Omental fat pad (tissue), 4 donors: ENCODE data around the gene BUD23. TPM values are rescaled to one million over a fixed set of nuclear protein-coding genes. Genes with fewer than 3 reads are reported as not detected.

ENCODE experiments used
- ATAC-seq: fragments of 150-250 bp; one replicate; pipeline ENCODE4 v1.9.1; 2016; ENCODE audit warnings: mild to moderate bottlenecking, moderate library complexity; ENCODE audit not compliant: low FRiP score
- DNase-seq: peaks from one replicate; pipeline ENCODE4 v3.0.0-alpha.2; 2019; ENCODE audit warnings: low spot score
- total RNA-seq, 4 donors: library from RNA; depleted of rRNA; stranded (reverse); fragments of >200 nt; gene quantifications; one replicate each; pipeline ENCODE4 v1.1.0, GENCODE V29; 2016
- TF ChIP-seq, protein P1 (sequence below), 3 donors: fragments of 450-650 bp; IDR thresholded peaks; one replicate each; pipeline ENCODE4 v1.5.1; 2016 to 2017; ENCODE audit warnings: antibody characterized with exemption in 3 of 3, mild to moderate bottlenecking in 3 of 3, moderate library complexity in 2 of 3

BUD23 gene
- total RNA-seq, 4 donors from 2014 or later: 28.8 to 52.2 (median 45.0) TPM

GRCh38 chr7:73739387-73739767, 56.0 kb downstream of the BUD23 start:
- ATAC-seq (no peak), DNase-seq (no peak)
- TF ChIP-seq, protein P1, sequence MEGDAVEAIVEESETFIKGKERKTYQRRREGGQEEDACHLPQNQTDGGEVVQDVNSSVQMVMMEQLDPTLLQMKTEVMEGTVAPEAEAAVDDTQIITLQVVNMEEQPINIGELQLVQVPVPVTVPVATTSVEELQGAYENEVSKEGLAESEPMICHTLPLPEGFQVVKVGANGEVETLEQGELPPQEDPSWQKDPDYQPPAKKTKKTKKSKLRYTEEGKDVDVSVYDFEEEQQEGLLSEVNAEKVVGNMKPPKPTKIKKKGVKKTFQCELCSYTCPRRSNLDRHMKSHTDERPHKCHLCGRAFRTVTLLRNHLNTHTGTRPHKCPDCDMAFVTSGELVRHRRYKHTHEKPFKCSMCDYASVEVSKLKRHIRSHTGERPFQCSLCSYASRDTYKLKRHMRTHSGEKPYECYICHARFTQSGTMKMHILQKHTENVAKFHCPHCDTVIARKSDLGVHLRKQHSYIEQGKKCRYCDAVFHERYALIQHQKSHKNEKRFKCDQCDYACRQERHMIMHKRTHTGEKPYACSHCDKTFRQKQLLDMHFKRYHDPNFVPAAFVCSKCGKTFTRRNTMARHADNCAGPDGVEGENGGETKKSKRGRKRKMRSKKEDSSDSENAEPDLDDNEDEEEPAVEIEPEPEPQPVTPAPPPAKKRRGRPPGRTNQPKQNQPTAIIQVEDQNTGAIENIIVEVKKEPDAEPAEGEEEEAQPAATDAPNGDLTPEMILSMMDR (IDR thresholded peaks at IDR 0.05): no peak

DNA sequence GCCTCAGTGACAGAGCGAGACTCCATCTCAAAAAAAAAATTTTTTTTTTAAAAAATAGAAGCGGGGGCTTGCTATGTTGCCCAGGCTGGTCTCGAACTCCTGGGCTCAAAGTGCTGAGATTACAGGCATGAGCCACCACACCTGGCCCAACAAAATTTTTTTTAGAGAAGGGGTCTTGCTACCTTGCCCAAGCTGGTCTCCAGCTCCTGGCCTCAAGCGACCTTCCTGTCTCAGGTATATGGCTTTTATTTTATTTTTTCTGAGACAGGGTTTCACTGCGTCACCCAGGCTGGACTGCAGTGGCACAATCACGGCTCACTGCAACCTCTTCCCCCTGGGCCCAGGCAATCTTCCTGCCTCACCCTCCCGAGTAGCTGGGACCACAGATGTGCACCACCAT, 56.8 kb downstream of the BUD23 start:
- DNase-seq (no peak), ATAC-seq (no peak)
- TF ChIP-seq, protein P1 (IDR thresholded peaks at IDR 0.05): no peak

GRCh38 chr7:73740771-73741170, 57.4 kb downstream of the BUD23 start:
- ATAC-seq: no peak
- TF ChIP-seq, protein P1 (IDR thresholded peaks at IDR 0.05): no peak
- DNase-seq: no peak

DNA sequence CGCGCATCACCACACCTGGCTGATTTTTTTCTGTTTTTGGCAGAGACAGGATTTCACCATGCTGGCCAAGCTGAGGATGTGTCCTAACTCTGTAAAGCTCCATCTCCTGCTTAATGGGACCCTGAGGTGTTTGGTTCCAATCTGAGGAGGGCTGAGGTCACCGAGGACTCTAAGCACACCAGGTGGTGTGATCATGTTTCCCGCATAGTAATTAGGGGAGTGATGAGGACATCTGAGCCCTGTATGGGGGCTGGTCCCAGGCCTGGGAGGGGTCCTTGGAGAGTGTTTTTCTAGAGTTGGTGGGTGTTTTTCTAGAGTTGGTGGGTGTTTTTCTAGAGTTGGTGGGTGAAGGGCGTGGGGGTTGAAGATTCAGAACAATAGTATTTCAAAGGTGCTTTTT, 58.2 kb downstream of the BUD23 start:
- no peak for ATAC-seq
- DNase-seq: no peak
- TF ChIP-seq, protein P1 (IDR thresholded peaks at IDR 0.05): no peak

DNA sequence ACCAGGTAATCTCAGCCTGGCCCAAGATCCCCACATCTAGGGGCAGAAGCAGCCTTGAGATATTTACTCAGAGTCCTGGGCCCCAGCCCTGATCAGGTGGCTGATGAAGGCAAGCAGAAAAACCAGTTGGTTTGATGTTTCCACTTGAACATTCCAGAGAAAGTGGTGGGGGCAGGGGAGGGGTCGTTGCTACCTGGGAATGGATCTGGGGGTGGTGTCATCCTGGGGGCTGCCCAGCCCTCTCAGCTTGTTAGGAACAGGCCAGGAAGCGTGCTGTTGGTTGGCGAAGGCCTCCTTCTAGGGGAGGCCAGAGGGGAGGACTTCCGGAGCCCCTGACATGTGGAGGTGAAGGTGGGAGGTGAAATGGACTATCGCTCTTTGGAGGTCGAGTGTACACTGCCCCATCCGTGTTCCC, 58.9 kb downstream of the BUD23 start:
- ATAC-seq (no peak), DNase-seq (no peak)
- TF ChIP-seq, protein P1 (IDR thresholded peaks at IDR 0.05): no peak

GRCh38 chr7:73742753-73743641, 59.6 kb downstream of the BUD23 start:
- TF ChIP-seq, protein P1 (IDR thresholded peaks at IDR 0.05): no peak
- no peak for DNase-seq
- ATAC-seq: no peak

- TF ChIP-seq, protein P1 (IDR thresholded peaks at IDR 0.05): no peak
- ATAC-seq (no peak), DNase-seq (no peak)
Observed at GRCh38 chr7:73746378-73746777, 63.0 kb downstream of the BUD23 start.
